Measurements from ENCODE around the gene CTPS1.

The CTPS1 gene

DNA sequence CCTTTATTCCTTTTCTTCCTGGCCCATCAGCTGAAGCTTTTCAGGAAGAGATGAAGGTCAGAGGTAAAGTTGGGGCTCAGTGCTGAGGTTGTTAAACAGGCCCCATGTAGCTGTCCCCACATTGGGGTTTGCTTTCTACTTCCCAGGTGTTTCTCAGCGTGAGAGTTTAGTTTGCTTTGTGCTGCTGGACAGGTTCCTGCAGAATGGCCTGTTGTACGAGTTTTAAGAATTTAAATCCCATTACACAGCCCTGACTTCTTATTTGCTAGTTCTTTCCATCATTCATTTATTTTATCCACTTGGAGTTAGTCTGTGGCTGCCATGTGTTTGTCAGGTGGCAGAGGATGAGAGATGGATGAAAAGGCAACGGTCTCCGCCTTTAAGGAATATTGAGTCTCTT, 19.2 kb downstream of the CTPS1 start:
- no peak for DNase-seq (ENCODE audit: low spot score)

DNA sequence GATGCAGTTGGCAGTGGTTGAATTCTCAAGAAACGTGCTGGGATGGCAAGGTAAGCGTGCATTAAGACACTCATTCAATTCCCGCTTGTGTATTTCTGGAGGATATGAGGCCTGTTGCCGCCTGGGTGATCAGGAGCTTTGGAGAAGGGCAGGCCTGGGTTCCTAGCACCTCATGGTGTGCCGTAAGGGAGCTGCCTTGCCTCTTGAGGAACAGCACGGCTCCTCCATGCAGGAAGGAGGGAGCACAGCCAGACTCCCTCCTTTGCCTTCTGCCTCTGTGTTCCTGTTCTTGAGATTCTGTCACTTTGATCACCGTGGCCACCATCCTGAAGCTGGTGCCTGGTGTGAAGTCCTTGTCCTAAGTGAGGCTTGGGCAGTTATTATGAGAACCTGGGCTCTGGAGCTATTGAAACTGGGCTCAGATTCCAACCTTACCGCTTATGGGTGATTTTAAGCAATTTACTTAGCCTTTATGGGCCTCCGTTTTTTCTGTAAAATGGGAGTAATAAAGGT, 23.7 kb downstream of the CTPS1 start:
- no peak for DNase-seq (ENCODE audit: low spot score)

DNA sequence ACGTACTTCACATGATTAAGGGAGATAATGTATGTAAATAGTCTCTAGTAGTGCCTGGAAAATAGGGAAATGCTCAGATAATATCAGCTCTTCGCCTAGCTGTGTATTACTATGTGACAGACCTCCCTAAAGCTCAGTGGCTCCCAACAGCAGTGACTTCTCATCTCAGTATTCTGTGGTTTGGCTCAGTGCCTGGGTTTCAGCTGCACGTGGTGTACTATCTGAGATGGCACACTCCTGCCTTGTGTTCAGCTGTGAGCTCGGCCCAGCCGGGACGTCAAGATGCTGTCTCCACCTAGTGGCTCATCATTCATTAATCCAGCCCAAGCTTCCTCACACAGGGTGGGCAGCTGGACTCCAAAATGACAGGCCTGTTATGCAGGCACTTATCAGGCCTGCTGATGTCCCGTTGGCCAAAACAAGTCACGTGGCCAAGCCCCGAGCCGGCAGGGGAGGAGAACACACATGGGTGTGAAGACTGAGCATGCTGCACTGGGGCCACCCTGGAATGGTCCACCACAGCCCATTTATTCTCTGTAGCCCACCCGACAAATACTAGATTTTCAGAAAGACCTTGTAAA, 24.2 kb downstream of the CTPS1 start:
- peak; percentile 96 for DNase-seq (ENCODE audit: low spot score)

DNA sequence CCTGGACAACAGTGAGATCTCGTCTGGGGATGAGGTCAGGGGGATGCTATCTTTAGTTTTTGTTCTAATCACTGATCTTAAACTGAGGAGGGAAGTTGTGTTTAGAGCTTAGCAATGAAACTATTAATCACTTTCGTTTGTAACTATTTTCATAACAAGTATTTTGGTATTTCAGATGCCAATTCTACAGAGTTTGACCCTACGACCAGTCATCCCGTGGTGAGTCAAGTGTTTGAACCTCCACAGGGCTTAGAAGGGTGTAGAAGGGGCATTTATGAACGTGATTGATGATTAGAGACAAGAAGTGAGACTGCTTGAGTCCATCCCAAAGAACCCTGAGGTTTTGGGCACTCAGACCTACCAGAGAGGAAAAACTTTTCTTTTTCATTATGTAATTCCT, 26.4 kb downstream of the CTPS1 start:
- DNase-seq (ENCODE audit: low spot score): no peak

DNA sequence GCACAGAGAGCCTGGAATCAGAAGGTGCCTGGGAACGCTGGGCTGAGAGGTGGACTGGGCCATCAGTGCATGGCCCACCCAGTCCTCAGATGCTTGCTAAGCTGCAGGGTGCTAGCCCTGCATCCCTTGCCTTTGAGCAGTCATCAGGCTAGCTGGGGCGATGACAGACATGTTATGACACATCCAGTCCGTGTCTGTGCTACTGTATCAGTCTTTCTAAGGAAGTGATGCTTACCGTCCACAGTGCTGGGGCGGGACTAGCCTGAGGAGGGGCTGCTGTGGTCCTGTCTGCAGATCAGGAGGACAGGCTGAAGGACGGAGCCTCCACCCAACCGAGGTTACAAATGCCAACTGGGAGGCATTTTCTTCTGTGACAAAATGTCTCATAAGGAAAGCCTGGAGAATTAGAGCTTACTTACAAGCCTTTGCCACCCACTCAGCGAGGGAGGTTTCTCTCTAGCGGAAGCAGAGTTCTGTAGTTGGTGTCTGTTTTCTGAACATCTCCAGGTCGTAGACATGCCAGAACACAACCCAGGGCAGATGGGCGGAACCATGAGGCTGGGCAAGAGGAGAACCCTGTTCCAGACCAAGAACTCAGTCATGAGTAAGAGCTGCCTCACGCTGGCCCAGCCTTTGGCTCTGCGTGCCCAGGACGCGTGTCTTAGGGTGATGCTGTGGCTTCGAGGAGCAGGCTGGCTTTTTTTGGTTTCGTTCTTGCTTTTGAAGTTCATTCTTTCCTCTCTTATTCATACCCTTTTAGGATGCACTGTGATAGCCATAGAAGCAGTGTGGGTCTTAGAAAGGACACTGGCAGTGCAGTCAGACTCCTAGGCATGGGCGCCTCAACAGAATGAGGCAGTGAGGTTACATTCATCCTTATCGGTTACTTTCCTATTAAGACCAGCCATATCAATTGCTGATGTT, 27.7 kb downstream of the CTPS1 start:
- peak; percentile 37 for DNase-seq (ENCODE audit: low spot score)

DNA sequence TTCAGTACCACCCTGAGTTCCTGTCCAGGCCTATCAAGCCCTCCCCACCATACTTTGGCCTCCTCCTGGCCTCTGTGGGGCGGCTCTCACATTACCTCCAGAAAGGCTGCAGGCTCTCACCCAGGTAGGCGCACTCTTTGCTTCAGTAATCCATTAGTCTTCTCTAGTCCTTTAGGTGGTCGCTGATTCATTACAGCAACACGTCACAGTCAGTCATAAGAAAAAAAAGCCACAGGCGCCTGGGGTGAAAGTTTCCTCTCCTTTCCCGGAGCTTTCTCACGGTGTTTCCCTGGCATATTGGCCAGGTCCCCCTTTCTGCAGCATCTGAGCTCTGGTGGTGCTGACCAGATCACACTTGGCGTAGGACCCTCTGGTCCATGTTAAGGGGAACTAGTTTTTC, 30.0 kb downstream of the CTPS1 start:
- no peak for DNase-seq (ENCODE audit: low spot score)

DNA sequence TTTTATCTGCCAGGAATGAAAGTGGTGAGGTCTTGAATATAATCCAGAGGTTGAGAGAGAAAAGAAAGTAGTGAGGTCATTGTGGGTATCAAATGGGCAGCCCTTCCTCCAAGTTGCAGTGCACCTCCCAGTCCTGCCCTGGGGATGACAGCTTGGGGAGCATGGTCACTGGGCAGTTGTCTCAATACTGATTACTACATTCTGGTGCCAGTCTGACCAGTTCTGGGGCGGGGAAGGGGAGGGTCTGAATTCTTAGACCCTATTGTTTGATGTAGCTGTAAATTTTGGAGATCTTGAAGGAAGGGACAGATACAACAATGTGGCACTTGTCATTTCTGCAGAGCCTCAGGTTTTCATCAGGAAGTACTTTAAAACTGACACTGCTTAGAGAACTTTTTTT, 30.8 kb downstream of the CTPS1 start:
- no peak for DNase-seq (ENCODE audit: low spot score)

DNA sequence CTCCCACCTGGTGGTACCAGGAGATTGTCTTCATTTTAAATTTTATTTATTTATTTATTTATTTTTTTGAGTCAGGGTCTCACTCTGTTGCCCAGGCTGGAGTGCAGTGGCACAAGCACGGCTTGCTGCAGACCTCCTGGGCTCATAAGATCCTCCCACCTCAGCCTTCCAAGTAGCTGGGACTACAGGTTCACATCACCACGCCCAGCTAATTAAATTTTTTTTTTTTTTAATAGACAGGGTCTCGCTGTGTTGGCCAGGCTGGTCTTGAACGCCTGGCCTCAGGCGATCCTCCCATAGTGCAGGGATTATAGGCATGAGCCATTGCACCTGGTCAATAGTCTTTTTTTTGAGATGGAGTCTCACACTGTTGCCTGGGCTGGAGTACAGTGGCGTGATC, 33.5 kb downstream of the CTPS1 start:
- no peak for DNase-seq (ENCODE audit: low spot score)

DNA sequence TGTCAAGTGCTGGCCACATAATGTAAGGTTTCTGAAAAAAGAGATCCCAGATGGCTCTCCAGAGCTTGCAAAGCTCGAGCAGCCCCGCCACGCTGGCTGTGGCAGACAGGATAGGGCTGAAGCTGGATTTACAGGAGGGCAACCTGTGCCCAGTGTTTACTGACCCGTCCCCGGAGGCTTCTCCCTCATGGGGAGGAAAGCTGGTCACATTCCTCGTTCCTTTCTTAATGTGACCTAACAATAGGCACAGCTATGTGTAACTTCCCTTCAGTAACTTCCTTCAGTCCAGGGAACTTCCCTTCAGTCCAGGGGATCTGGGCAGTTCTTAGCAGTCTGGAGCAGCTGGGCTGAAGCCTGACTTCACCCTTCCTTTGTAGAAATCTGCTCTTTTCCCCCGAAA, 34.3 kb downstream of the CTPS1 start:
- no peak for DNase-seq (ENCODE audit: low spot score)

DNA sequence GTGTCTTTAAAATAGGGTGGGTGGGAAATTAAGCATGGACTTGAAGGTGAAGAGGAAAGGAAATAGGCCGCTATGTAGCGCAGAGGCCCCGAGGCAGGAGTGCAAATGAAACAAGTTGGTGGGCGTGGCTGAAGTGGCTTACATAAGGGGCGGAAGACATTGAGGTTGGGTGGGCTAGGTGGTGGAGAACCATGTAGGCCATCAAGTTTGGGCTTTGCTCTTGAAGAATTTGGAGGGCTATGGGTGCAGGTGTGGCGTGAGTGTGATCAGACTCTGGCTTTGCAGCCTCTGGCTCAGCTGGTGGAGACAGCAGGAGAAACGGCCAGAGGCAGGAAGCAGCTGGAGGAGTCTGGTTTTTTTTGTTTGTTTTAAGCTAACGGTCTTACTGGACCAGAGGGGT, 35.4 kb downstream of the CTPS1 start:
- DNase-seq (ENCODE audit: low spot score): no peak

DNA sequence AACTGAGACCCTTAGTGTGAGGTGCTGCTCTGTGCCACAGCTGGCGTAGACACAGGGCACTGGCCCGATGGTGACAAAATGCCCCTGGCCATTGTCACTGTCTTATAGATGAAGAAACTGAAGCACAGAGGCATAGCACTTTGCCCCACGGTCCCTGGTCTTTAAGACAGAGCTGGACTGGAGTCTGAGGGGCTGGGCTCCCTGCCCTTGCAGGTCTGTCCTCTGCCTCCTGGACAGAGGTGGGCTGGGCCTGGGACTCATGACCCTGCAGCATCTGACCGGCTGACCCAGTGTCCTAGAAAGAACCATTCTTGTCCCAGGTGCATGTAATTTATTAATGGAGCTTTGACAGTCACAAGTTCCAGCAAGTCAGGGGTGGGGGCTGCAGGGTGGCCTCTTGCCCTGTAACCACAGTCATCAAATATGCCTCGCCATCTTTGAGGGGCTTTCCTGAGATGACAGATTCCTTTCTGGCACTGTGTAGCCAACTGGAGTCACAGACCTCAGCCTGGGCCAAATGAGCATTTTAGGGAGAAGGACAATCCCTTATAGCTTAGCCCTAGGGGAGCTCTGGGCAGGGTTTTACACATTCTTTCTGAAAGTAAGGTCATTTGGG, 35.9 kb downstream of the CTPS1 start:
- DNase-seq (ENCODE audit: low spot score): no peak

DNA sequence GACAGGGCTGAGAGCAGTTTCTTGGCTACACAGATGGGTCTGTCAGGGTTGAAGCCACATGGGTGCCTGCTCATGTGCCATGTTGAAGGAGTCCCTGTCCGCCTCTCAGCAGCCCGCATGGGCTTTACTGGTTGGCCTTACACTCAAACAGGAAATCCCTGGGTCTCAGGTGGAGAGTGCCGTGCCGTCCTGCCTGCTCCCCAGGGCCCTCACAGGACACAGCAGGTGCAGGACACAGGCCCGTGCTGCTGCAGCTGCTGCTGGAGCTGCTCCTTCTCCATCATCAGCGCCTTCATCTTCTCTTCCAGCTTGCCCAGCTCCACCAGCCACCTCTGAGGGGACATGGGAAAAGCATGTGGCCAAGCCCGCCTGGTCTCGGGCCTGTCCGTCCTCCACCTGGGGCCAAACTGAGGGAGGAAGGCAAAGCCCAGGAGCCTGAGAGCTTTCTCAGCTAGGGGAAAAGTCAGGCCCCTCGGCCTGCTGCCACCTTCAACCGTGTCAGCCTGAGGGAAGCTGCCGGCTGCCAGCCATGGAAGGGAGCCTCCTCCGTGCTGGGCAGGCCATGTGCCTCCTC, 36.5 kb downstream of the CTPS1 start:
- no peak for DNase-seq (ENCODE audit: low spot score)

DNA sequence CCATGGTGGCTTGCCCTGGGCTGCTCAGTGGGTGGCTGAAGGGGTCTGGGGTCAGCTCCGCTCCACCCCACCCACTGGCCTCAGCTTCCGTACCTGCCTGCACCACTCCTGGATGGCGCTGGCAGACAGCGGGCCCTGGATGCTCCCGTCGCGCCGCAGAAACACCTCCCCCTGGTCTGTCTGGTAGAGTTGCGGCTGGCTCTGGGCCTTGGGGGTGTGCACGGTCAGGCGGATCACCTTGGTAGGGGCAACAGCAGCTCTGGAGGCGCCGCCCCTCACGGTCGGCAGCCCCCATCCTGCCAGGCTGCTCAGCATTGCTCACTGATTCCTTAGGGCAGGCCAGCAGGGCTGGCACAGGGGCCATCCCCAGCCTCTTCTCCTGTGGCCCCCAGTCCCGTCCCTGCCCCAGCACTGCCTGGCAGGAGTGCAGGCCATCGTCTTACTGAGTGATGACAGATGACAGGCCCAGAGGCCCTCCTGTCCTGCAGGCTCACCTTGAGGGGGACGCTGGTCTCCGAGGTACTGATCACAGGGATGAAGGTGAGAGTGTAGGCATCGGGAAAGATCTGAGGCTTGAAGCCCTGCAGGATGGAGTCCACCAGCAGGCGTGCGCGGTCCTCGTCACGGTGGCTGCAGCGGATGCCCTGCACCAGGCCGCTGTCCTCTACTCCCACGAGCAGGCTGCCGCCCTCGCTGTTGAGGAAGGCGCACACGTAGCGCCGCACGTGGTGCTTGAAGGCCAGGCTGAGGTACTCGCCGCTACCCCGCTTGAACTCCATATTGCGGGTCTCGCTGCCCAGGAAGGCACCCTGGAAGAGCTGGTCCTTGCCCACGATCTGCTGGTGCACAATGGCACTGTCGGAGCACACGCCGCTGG, 37.9 kb downstream of the CTPS1 start:
- no peak for DNase-seq (ENCODE audit: low spot score)

DNA sequence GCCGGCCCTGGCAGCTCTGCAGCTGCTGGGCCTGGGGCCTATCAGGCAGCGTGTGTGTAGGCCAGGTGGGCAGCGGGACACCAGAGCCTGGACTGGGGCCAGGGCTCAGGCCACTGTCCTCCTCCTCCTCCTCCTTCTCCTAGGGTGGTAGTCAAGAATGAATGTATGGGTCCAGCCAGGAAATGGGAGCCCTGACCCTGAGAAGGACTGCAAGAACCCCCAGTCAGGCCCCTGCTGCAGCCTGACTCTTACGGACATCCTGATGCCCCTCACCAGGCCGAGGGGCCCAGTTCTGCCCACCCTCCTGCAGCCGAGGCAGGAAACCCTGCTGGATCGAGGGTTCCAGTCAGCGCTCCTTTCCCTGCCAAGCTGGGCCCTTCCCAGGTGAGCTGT, 38.5 kb downstream of the CTPS1 start:
- DNase-seq (ENCODE audit: low spot score): no peak

DNA sequence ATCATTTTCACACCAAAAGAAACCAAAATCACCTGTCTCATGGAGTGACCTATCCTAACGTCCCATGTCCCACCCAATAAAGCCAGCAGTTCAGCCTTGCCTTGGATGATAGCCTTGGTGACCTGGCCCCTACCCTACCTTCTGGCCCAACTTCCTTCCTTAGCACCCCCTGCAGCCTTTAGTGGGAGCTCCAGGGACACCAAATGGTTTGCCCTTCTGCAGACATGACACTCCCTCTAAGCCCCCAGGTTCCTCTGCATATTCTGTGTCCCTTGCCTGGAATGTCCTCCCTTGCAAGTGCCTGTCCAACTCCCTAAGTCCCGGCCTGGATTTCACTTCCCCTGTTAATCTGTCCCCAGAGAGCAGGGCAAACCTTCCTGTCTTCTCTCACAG, 39.9 kb downstream of the CTPS1 start:
- DNase-seq (ENCODE audit: low spot score): no peak

DNA sequence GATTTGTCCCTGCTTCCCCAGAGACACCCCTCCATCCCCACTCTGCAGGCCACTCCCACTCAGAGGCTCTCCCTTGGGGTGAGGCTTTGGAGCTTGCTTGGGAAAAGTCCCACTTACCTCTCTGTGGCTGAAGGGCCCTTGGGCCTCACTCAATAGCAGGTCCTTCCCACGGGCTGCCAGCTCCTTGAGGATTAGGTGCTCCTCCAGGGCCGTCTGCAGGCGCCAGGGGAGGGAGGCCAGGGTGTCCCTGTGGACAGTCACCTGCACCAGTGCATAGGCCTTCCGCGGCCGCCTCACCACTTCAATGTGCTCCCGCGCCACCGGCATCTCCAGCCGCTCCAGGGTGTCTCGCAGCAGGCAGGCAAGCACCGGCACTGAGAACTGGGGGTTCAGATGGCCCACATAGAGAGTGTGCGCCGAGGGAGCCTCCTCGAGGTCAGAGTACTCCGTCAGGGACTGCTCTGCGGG, 40.6 kb downstream of the CTPS1 start:
- DNase-seq (ENCODE audit: low spot score): no peak

DNA sequence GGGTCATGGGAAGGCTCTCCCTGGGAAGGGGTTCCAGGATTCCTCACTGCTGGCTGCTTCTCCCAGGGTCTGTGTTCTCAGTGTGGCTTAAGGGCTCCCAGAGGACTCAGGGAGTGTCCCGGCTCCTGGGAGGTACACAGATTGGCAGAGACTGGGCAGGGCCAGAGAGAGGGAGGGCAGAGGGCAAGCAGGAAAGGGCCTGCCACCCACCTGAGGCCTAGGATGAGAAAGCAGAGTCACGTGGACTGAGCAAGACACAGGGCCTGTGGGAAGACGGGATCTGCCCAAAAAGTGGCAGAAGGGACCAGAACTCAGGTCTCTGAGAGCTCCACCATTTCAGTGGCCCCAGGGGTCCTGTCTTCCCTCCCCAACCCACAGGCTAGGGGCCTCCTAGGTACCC, 41.2 kb downstream of the CTPS1 start:
- no peak for DNase-seq (ENCODE audit: low spot score)

DNA sequence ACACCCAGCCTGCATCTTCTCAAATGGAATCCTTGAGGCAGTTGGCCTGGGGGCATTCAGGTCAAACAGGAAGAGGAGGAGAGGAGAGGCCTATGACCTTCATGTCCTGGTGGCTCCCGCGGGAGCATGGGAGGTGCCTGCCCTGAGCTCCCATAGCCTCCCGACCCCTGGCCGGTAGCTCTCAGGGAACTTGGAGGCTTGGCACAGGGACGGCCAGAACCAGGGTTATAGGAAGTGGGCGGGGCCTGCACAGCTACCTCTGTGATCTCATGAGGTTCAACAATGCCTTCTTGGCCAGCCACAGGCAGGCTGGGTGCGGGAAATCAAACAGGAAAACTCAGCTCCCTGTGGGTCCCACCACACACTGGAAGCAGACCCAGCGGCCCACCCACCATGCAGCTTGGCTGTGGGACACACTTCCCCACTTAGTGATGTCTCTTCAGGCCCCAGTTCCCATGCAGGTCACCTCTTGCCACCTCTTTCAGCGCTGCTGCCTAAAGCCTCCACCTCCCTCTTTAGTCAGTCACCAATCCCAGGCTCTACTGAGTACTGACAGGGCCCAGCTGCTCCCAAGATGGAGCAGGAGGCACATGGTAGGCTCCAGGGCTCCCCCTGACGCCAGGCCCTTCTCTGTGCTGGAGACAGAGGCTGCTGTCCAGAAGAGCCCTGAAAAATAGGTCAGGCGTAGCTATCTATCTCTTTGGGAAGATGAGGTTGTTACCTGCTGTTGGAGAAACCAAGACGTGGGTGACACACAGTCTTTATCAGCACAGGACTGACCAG, 42.2 kb downstream of the CTPS1 start, which contains the start of gene SLFNL1:
Gene SLFNL1, minus strand, starts transcription at position 200 of the 783 bp plus-strand sequence. CDS start 1,065 bp downstream, outside the sequence.
- DNase-seq (ENCODE audit: low spot score): peak; percentile 30

DNA sequence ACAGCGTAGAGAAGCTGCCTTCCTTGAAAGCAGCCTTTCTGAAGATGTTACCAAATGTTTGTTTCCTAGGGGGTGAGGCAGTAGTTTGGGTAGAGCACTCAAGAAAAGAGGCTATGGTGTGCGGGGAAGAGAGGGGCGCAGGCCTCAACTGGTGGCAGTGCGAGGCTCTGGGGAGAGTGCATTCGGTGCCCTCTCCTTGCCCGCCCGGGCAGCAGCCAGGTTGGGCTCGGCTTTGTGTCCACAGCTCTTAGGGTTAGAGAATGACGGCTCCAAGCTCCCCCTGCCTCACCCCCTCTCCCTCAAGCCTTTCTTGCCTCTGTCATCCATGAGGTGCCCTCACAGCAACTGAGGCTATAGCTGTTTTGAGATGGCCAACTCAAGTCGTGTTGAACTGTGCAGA, 42.9 kb downstream of the CTPS1 start:
- DNase-seq (ENCODE audit: low spot score): no peak

DNA sequence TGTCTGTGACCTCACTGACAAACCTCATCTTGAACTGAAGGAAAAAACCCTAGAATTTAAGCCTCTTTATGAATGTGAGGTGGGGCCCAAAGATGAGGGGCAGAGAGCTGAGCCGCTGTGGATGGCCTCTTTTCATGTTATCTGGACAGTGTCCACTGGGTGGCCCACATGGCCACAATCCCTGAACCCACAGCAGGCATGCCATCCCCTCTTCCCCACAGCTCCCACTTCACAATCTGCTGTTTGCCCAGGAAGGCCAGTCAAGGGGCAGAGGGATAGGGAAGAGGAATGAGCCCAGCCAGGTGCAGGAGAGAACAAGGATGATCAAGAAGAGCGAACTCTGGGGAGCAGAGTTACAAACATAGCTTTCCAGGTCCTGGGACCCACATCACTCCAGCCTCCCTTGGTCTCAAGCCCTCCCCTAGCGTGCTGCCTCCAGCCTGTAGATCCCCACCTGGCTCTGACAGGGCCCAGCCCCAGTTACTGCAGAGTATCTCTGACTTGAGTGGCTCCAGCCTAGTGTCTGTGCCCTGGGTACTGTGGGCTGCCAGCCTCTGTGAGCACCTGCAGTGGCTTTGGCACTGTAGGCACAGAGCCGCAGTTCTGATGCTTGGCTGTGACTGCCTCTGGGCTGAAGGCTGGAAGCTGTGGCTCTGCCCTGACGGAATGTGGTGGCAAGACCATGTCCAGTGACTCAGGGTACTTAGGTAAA, 43.9 kb downstream of the CTPS1 start:
- peak; percentile 32 for DNase-seq (ENCODE audit: low spot score)

Data from RKO (cell line).